ENCODE results near the gene TNF.

Gene TNF

DNA sequence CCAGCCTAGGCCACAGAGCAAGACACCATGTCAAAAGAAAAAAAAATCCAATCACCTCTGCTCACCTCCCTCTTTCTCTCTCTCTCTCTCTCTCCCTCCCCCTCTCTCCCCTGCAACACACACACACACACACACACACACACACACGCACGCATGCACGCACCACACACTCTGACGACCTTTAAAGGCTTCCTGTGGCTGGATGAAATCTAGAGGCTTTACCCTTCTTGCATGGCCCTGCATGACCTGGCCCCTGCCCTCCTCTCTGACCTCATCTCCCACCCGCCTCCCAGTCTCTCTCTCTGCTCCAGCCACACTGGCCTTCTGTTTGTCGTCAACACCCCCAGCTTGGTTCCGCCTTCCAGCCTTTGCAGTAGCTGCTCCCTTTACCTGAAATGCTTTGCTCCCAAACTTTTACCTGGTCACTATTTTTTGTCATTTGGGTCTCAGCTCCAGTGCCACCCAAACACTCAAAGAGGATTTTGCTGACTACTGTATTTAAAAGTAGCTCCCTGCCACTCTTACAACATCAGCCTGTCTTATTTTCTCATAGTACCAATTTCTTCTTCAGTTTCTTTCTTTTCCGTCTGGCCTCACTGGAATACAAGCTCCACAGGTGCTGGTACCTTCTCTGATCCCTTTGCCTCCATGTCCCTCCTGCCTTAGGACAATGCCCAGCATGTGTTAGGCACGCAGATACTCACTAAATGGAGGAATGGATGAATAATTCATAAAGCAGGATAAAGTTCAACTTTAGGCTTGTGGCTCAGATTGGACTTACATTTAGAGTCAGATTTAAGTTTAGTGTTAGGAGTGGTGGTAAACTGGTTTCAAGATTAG, 7.6 kb upstream of the TNF start:
- DNase-seq (ENCODE audit: low spot score) = no peak
- no peak overlapping the region for H3K27ac ChIP-seq (ENCODE audit: poor library complexity, severe bottlenecking)
- no peak for ATAC-seq (ENCODE audit: low read depth)
- no peaks in the 10 kb centered on the region for H3K36me3 ChIP-seq (ENCODE audit: low read depth)
- no peaks in the 10 kb centered on the region for H3K27me3 ChIP-seq (ENCODE audit: insufficient read depth, poor library complexity, severe bottlenecking)
- peaks cover 9% of the 10 kb centered on the region for H3K4me1 ChIP-seq (ENCODE audit: insufficient read depth, poor library complexity, severe bottlenecking)
- TF ChIP-seq, protein P1, sequence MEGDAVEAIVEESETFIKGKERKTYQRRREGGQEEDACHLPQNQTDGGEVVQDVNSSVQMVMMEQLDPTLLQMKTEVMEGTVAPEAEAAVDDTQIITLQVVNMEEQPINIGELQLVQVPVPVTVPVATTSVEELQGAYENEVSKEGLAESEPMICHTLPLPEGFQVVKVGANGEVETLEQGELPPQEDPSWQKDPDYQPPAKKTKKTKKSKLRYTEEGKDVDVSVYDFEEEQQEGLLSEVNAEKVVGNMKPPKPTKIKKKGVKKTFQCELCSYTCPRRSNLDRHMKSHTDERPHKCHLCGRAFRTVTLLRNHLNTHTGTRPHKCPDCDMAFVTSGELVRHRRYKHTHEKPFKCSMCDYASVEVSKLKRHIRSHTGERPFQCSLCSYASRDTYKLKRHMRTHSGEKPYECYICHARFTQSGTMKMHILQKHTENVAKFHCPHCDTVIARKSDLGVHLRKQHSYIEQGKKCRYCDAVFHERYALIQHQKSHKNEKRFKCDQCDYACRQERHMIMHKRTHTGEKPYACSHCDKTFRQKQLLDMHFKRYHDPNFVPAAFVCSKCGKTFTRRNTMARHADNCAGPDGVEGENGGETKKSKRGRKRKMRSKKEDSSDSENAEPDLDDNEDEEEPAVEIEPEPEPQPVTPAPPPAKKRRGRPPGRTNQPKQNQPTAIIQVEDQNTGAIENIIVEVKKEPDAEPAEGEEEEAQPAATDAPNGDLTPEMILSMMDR (IDR thresholded peaks at IDR 0.05; ENCODE audit: poor library complexity, severe bottlenecking) = no peak
- H3K4me3 ChIP-seq (ENCODE audit: severe bottlenecking) = no peak overlapping the region
- H3K9me3 ChIP-seq (ENCODE audit: severe bottlenecking) = no peaks in the 10 kb centered on the region

DNA sequence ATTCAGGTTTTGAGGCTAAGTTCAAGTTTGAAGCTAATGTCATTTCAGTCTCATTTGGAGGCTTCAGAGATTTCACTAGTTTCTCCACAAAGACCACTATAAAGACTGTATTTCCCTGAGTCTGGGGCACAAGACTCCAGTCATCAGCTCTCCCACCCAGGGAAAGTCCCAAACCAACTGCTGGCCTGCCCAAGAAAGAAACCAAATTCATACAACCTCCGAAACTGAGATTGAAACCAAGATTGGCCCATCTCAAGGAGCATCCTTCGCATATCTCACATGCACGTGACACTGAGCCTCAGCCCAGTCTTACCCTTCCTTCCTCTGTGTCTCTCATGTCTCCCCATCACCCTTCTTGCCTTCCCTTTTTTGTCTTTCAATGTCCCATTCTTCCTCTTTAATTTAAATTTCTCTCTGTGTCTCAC, 6.8 kb upstream of the TNF start:
- ATAC-seq (ENCODE audit: low read depth) (no peak), DNase-seq (ENCODE audit: low spot score) (no peak)
- H3K36me3 ChIP-seq (ENCODE audit: low read depth) = no peaks in the 10 kb centered on the region
- H3K27ac ChIP-seq (ENCODE audit: poor library complexity, severe bottlenecking) = no peak overlapping the region
- no peak overlapping the region for H3K4me3 ChIP-seq (ENCODE audit: severe bottlenecking)
- peaks cover 1% of the 10 kb centered on the region for H3K4me1 ChIP-seq (ENCODE audit: insufficient read depth, poor library complexity, severe bottlenecking)
- TF ChIP-seq, protein P1 (IDR thresholded peaks at IDR 0.05; ENCODE audit: poor library complexity, severe bottlenecking) = no peak
- H3K9me3 ChIP-seq (ENCODE audit: severe bottlenecking) = no peaks in the 10 kb centered on the region
- H3K27me3 ChIP-seq (ENCODE audit: insufficient read depth, poor library complexity, severe bottlenecking) = no peaks in the 10 kb centered on the region

DNA sequence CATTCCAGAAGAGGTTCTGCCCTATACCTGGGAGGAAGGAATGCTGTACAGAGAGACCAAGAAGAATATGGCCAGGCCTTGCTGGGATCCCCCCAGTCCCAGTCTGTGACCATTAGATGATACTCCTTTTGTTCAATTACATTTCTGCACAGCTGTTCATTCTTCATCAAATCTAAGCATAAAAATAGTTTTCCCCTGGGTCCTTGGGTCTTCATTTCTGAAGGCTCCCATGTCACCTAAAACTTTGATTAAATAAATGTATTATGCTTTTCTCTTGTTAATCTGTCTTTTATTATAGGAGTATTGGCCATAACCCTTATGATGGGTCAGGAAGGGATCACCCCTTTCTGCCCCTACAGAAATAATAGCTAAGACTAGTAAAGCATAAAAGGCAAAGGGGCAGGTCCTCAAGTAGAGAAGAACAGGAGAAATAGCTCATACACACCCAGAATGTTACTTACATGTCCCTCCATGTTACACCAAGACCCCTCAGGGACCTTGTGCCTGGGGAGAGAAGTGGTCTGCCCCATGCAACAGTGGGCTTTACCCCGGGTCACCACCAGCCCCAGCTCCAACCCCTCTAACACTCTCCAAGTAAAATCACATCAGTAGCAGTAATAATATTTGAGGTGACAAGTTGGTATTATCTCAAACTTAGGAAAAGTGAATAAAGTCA, 5.4 kb upstream of the TNF start:
- no peak overlapping the region for H3K27ac ChIP-seq (ENCODE audit: poor library complexity, severe bottlenecking)
- H3K4me3 ChIP-seq (ENCODE audit: severe bottlenecking) = no peak overlapping the region
- no peak for ATAC-seq (ENCODE audit: low read depth)
- H3K4me1 ChIP-seq (ENCODE audit: insufficient read depth, poor library complexity, severe bottlenecking) = no peaks in the 10 kb centered on the region
- TF ChIP-seq, protein P1 (IDR thresholded peaks at IDR 0.05; ENCODE audit: poor library complexity, severe bottlenecking) = no peak
- H3K9me3 ChIP-seq (ENCODE audit: severe bottlenecking) = no peaks in the 10 kb centered on the region
- H3K36me3 ChIP-seq (ENCODE audit: low read depth) = no peaks in the 10 kb centered on the region
- DNase-seq (ENCODE audit: low spot score) = no peak
- H3K27me3 ChIP-seq (ENCODE audit: insufficient read depth, poor library complexity, severe bottlenecking) = no peaks in the 10 kb centered on the region

DNA sequence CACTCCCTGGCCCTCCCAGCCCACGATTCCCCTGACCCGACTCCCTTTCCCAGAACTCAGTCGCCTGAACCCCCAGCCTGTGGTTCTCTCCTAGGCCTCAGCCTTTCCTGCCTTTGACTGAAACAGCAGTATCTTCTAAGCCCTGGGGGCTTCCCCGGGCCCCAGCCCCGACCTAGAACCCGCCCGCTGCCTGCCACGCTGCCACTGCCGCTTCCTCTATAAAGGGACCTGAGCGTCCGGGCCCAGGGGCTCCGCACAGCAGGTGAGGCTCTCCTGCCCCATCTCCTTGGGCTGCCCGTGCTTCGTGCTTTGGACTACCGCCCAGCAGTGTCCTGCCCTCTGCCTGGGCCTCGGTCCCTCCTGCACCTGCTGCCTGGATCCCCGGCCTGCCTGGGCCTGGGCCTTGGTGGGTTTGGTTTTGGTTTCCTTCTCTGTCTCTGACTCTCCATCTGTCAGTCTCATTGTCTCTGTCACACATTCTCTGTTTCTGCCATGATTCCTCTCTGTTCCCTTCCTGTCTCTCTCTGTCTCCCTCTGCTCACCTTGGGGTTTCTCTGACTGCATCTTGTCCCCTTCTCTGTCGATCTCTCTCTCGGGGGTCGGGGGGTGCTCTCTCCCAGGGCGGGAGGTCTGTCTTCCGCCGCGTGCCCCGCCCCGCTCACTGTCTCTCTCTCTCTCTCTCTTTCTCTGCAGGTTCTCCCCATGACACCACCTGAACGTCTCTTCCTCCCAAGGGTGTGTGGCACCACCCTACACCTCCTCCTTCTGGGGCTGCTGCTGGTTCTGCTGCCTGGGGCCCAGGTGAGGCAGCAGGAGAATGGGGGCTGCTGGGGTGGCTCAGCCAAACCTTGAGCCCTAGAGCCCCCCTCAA, 3.1 kb upstream of the TNF start, which contains the start of gene LTA:
Gene LTA, plus strand, starts transcription at position 249 of the 871 bp plus-strand sequence. Its CDS starts 454 bp downstream, at position 703.
- TF ChIP-seq, protein P1 (IDR thresholded peaks at IDR 0.05; ENCODE audit: poor library complexity, severe bottlenecking) = no peak
- no peaks in the 10 kb centered on the region for H3K4me1 ChIP-seq (ENCODE audit: insufficient read depth, poor library complexity, severe bottlenecking)
- no peak within 1 kb of the TSS for H3K27ac ChIP-seq (ENCODE audit: poor library complexity, severe bottlenecking)
- no peak for ATAC-seq (ENCODE audit: low read depth)
- no peak within 1 kb of the TSS for H3K4me3 ChIP-seq (ENCODE audit: severe bottlenecking)
- H3K9me3 ChIP-seq (ENCODE audit: severe bottlenecking) = no peaks in the 10 kb centered on the region
- no peak for DNase-seq (ENCODE audit: low spot score)
- H3K27me3 ChIP-seq (ENCODE audit: insufficient read depth, poor library complexity, severe bottlenecking) = no peaks in the 10 kb centered on the region
- H3K36me3 ChIP-seq (ENCODE audit: low read depth) = no peaks in the 10 kb centered on the region
